ENCODE measurements around the gene DPYSL3. TPM values are rescaled to one million over a fixed set of nuclear protein-coding genes. Genes with fewer than 3 reads are reported as not detected.

DPYSL3 gene
- total RNA-seq, 1 experiment from 2014 or later: 106 TPM

- no peak for DNase-seq
- no peaks in the 10 kb centered on the region for H3K36me3 Mint-ChIP-seq (ENCODE audit: insufficient read depth, unreplicated experiment)
- no peaks in the 10 kb centered on the region for H3K9me3 ChIP-seq
- no peaks in the 10 kb centered on the region for H3K27me3 Mint-ChIP-seq (ENCODE audit: insufficient read depth, unreplicated experiment)
- H3K4me3 ChIP-seq (ENCODE audit: low read depth, low read length): no peak overlapping the region
- ChIA-PET POLR2A (no interaction called here), CTCF (interaction anchor here (0.7 kb wide), 1 partner anchor 156 kb away, joined by 3 read pairs; no protein-coding TSS in a partner anchor)
- TF ChIP-seq, protein P1, sequence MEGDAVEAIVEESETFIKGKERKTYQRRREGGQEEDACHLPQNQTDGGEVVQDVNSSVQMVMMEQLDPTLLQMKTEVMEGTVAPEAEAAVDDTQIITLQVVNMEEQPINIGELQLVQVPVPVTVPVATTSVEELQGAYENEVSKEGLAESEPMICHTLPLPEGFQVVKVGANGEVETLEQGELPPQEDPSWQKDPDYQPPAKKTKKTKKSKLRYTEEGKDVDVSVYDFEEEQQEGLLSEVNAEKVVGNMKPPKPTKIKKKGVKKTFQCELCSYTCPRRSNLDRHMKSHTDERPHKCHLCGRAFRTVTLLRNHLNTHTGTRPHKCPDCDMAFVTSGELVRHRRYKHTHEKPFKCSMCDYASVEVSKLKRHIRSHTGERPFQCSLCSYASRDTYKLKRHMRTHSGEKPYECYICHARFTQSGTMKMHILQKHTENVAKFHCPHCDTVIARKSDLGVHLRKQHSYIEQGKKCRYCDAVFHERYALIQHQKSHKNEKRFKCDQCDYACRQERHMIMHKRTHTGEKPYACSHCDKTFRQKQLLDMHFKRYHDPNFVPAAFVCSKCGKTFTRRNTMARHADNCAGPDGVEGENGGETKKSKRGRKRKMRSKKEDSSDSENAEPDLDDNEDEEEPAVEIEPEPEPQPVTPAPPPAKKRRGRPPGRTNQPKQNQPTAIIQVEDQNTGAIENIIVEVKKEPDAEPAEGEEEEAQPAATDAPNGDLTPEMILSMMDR (IDR thresholded peaks at IDR 0.05; ENCODE audit: insufficient read depth in 1 of 2, low read depth in 1 of 2, low read length in 1 of 2, severe bottlenecking in 1 of 2, unreplicated experiment in 1 of 2): no peak
- H3K9me3 Mint-ChIP-seq (ENCODE audit: unreplicated experiment): peaks cover 9% of the 10 kb centered on the region
- H3K4me3 Mint-ChIP-seq (ENCODE audit: unreplicated experiment): no peak overlapping the region
- no peak overlapping the region for H3K27ac Mint-ChIP-seq (ENCODE audit: unreplicated experiment)
- no peaks in the 10 kb centered on the region for H3K36me3 ChIP-seq (ENCODE audit: control insufficient read depth, insufficient read depth, low read length)
- no TSS peak for BruUV-seq (replicated peaks)
- no peaks in the 10 kb centered on the region for H3K4me1 Mint-ChIP-seq (ENCODE audit: low read depth, unreplicated experiment)
- intact Hi-C loops (cut with micrococcal nuclease; ENCODE audit: unreplicated experiment): no loop called here
- H3K27me3 ChIP-seq (replicated peaks; ENCODE audit: control insufficient read depth, insufficient read depth, low read length): no peaks in the 10 kb centered on the region
- H3K4me1 ChIP-seq: peaks cover 10% of the 10 kb centered on the region
These were observed 51.3 kb downstream of the DPYSL3 start for GRCh38 chr5:147458581-147458980.

DNA sequence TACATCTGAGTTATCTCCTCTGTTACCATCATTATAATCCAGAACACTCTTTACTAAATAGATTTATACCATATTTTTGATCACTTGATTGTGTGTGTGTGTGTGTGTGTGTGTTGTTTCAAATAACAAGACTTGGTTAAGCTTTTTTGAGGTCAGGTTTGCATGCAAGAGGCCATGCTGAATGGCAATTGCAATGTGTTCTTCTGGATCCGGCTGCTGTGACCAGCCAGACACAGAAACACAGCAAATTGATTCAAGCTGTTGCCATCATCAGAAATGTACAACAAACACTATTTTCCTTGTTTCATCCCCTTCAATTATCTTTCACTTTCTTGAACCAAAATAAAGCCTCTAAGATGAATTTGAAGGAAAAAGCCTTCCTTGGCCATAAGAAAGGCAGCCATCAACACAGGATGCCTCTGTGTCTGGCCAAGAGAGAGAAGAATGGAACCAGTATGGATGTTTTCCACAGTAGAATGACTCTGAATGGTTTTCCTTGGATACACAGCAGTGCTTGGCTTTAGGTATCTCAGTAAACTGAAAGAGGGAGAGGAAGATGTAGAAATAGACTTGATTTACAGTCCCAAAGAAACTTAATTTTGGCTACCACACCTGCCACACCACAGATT is 53.9 kb downstream of the DPYSL3 start:
- BruUV-seq (replicated peaks): no TSS peak

DNA sequence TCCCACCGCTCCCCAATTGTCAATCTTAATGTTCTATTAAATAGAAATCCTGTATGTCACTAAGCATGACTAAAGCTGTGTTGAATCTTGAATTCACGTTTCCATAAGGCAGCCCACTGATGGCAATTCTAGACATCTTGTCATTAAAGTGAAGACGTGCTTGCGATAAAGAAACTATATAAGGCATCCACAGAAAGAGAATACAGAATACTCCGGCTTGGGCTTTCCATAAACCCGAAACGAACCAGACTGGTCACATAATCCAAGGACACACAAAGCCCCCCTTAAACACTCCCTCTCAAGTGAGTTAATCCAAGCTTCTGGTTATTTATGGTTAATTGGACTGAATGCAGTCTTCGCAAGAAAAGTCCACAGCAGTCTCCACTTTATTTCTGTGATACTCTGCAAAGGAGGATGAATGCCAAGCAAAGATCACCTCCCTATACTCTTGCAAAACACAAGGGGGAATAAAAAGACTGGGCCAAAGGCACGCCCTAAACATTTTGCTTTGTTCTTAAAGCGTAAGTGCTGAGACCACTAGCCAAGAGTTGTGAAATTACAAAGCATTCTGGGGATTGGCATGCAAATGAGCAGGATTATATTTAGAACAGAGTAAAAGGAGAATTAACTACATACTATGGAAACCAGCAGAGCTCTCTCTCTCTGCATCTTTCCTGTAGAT is 54.7 kb downstream of the DPYSL3 start:
- Mint-ChIP-seq H3K27ac (ENCODE audit: unreplicated experiment) (no peak overlapping the region), H3K9me3 (ENCODE audit: unreplicated experiment) (peaks cover 3% of the 10 kb centered on the region), H3K36me3 (ENCODE audit: insufficient read depth, unreplicated experiment) (peaks cover 9% of the 10 kb centered on the region), H3K4me1 (ENCODE audit: low read depth, unreplicated experiment) (peaks cover 19% of the 10 kb centered on the region), H3K4me3 (ENCODE audit: unreplicated experiment) (peak overlapping the region; percentile 85), H3K27me3 (ENCODE audit: insufficient read depth, unreplicated experiment) (no peaks in the 10 kb centered on the region)
- intact Hi-C loops (cut with micrococcal nuclease; ENCODE audit: unreplicated experiment): loop anchor here (1.0 kb wide), 3 partner anchors 23 to 123 kb away; no protein-coding TSS in a partner anchor
- BruUV-seq (replicated peaks): no TSS peak
- ChIA-PET POLR2A (no interaction called here), CTCF (interaction anchor here (1.5 to 1.8 kb wide), 4 partner anchors 23 to 123 kb away, joined by 6 to 30 read pairs (median 20); no protein-coding TSS in a partner anchor)
- Histone ChIP-seq H3K4me1 (peaks cover 19% of the 10 kb centered on the region), H3K4me3 (ENCODE audit: low read depth, low read length) (no peak overlapping the region), H3K9me3 (no peaks in the 10 kb centered on the region), H3K27me3 (replicated peaks; ENCODE audit: control insufficient read depth, insufficient read depth, low read length) (no peaks in the 10 kb centered on the region), H3K36me3 (ENCODE audit: control insufficient read depth, insufficient read depth, low read length) (no peaks in the 10 kb centered on the region)
- TF ChIP-seq, protein P1 (IDR thresholded peaks at IDR 0.05; ENCODE audit: insufficient read depth in 1 of 2, low read depth in 1 of 2, low read length in 1 of 2, severe bottlenecking in 1 of 2, unreplicated experiment in 1 of 2): no peak
- no peak for DNase-seq

More for the DNA sequence above, 53.9 kb downstream of the DPYSL3 start:
- H3K4me1 Mint-ChIP-seq (ENCODE audit: low read depth, unreplicated experiment): peaks cover 18% of the 10 kb centered on the region
- H3K36me3 Mint-ChIP-seq (ENCODE audit: insufficient read depth, unreplicated experiment): peaks cover 9% of the 10 kb centered on the region
- H3K4me3 ChIP-seq (ENCODE audit: low read depth, low read length): no peak overlapping the region
- DNase-seq: no peak
- CTCF ChIA-PET: no interaction called here
- TF ChIP-seq, protein P1 (IDR thresholded peaks at IDR 0.05; ENCODE audit: insufficient read depth in 1 of 2, low read depth in 1 of 2, low read length in 1 of 2, severe bottlenecking in 1 of 2, unreplicated experiment in 1 of 2): no peak
- H3K4me1 ChIP-seq: peaks cover 13% of the 10 kb centered on the region
- no peaks in the 10 kb centered on the region for H3K27me3 Mint-ChIP-seq (ENCODE audit: insufficient read depth, unreplicated experiment)
- no peaks in the 10 kb centered on the region for H3K9me3 ChIP-seq
- H3K36me3 ChIP-seq (ENCODE audit: control insufficient read depth, insufficient read depth, low read length): no peaks in the 10 kb centered on the region
- no peak overlapping the region for H3K27ac Mint-ChIP-seq (ENCODE audit: unreplicated experiment)
- intact Hi-C loops (cut with micrococcal nuclease; ENCODE audit: unreplicated experiment): no loop called here
- POLR2A ChIA-PET: no interaction called here
- no peak overlapping the region for H3K4me3 Mint-ChIP-seq (ENCODE audit: unreplicated experiment)
- H3K27me3 ChIP-seq (replicated peaks; ENCODE audit: control insufficient read depth, insufficient read depth, low read length): no peaks in the 10 kb centered on the region
- H3K9me3 Mint-ChIP-seq (ENCODE audit: unreplicated experiment): peaks cover 9% of the 10 kb centered on the region

All from Caco-2 (cell line).